Left lung (tissue), 10 donors: ENCODE data around the gene MED14. TPM values are rescaled to one million over a fixed set of nuclear protein-coding genes. Genes with fewer than 3 reads are reported as not detected.

Experiments
- ATAC-seq: fragments of 200-7000 bp; cut with Tn5 transposase; one replicate; pipeline ENCODE4 v1.9.1; 2020; ENCODE audit warnings: moderate library complexity
- DNase-seq, 4 donors: peaks; one replicate each; pipeline ENCODE4 v3.0.0-alpha.2; 2013 to 2020
- H3K27ac ChIP-seq, 2 donors: fragments of 200-600 bp; sonication (generic) in 1 of 2; one replicate each; pipeline versions ENCODE4 v1.5.0 to v1.8.0; 2020 to 2021
- H3K27me3 ChIP-seq, 2 donors: fragments of 200-600 bp; sonication (generic) in 1 of 2; one replicate each; pipeline versions ENCODE4 v1.5.0 to v1.8.0; 2020 to 2021
- H3K36me3 ChIP-seq, 2 donors: fragments of 200-600 bp; sonication (generic) in 1 of 2; one replicate each; pipeline versions ENCODE4 v1.5.0 to v1.8.0; 2020 to 2021
- H3K4me1 ChIP-seq, 2 donors: fragments of 200-600 bp; one replicate each; pipeline ENCODE4 v1.8.0; 2021
- H3K4me3 ChIP-seq, 2 donors: fragments of 200-600 bp; sonication (generic) in 1 of 2; one replicate each; pipeline versions ENCODE4 v1.5.0 to v1.8.0; 2020 to 2021; ENCODE audit warnings: mild to moderate bottlenecking in 1 of 2
- H3K9me3 ChIP-seq, 2 donors: fragments of 200-600 bp; sonication (generic) in 1 of 2; one replicate each; pipeline versions ENCODE4 v1.5.0 to v1.8.0; 2020 to 2021
- intact Hi-C, 2 donors: fragments of 100-400 bp; cut with DNase I; formaldehyde crosslinking; loops; one replicate each; pipeline versions ENCODE4 v1.11.2 to v1.14.2; 2022
- polyA plus RNA-seq, 6 donors: library from polyadenylated mRNA; unstranded; fragments of 120-200 nt; gene quantifications; one replicate each; pipeline ENCODE4 v1.2.1, GENCODE V29; 2013; ENCODE audit not compliant: insufficient read length in 6 of 6
- total RNA-seq, 2 donors: library from RNA; stranded (reverse); fragmentation: NEBNext Ultra II Directional; extraction: Animal tissue kit (Norgen Biotek cat#: 25700); gene quantifications; one replicate each; pipeline ENCODE4 v1.2.1, GENCODE V29; 2021
- TF ChIP-seq, protein P1 (sequence below), 2 donors: fragments of 200-600 bp; sonication (generic) in 1 of 2; IDR thresholded peaks; one replicate each; pipeline versions ENCODE4 v1.5.0 to v1.8.0; 2021; ENCODE audit warnings: antibody characterized with exemption in 2 of 2
- donor health status: DM: no; HTN: yes; CAD: no.
- donor health status: DM: no; HTN: no; CAD: no.

The MED14 gene
- total and polyA plus RNA-seq, 8 donors, result 44.6 to 67.2 (median 57.1) TPM

DNA sequence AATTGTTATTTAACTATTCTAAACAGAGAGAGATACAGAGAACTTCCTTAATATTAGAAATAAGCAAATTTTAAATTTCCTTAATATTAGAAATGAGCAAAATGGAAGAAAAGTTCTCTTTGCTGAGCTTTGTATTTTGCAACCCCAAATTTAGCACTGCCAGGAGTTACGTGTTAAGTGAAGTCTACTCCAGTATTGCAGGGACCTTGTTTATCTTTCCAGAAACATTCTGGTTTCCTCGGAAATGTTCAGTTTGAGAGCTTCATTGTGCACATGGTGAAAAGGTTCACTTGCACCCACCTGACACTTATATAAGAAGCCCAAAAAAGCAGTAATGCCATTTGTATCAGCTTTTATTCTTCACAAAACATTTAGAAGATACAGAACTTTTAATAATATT is 81.8 kb downstream of the MED14 start:
- Histone ChIP-seq H3K4me3 (no peak overlapping the region), H3K27ac (no peak overlapping the region), H3K36me3 (peaks cover 0 to 37% of the 10 kb centered on the region in 2 donors), H3K9me3 (no peaks in the 10 kb centered on the region), H3K27me3 (peaks cover 0 to 18% of the 10 kb centered on the region in 2 donors), H3K4me1 (no peaks in the 10 kb centered on the region)
- intact Hi-C loops, result no loop called here
- no peak for DNase-seq
- TF ChIP-seq, protein P1, sequence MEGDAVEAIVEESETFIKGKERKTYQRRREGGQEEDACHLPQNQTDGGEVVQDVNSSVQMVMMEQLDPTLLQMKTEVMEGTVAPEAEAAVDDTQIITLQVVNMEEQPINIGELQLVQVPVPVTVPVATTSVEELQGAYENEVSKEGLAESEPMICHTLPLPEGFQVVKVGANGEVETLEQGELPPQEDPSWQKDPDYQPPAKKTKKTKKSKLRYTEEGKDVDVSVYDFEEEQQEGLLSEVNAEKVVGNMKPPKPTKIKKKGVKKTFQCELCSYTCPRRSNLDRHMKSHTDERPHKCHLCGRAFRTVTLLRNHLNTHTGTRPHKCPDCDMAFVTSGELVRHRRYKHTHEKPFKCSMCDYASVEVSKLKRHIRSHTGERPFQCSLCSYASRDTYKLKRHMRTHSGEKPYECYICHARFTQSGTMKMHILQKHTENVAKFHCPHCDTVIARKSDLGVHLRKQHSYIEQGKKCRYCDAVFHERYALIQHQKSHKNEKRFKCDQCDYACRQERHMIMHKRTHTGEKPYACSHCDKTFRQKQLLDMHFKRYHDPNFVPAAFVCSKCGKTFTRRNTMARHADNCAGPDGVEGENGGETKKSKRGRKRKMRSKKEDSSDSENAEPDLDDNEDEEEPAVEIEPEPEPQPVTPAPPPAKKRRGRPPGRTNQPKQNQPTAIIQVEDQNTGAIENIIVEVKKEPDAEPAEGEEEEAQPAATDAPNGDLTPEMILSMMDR (IDR thresholded peaks at IDR 0.05), result no peak
- ATAC-seq, result no peak

GRCh38 chrX:40652664-40653063 is 82.7 kb downstream of the MED14 start:
- ATAC-seq, result no peak
- H3K4me1 ChIP-seq, result peaks cover 2 to 3% of the 10 kb centered on the region in 2 donors
- TF ChIP-seq, protein P1 (IDR thresholded peaks at IDR 0.05), result no peak
- H3K27me3 ChIP-seq, result peaks cover 0 to 16% of the 10 kb centered on the region in 2 donors
- intact Hi-C loops, result no loop called here
- no peak overlapping the region for H3K27ac ChIP-seq
- no peak for DNase-seq
- no peaks in the 10 kb centered on the region for H3K9me3 ChIP-seq
- H3K36me3 ChIP-seq, result peaks cover 0 to 28% of the 10 kb centered on the region in 2 donors
- no peak overlapping the region for H3K4me3 ChIP-seq

DNA sequence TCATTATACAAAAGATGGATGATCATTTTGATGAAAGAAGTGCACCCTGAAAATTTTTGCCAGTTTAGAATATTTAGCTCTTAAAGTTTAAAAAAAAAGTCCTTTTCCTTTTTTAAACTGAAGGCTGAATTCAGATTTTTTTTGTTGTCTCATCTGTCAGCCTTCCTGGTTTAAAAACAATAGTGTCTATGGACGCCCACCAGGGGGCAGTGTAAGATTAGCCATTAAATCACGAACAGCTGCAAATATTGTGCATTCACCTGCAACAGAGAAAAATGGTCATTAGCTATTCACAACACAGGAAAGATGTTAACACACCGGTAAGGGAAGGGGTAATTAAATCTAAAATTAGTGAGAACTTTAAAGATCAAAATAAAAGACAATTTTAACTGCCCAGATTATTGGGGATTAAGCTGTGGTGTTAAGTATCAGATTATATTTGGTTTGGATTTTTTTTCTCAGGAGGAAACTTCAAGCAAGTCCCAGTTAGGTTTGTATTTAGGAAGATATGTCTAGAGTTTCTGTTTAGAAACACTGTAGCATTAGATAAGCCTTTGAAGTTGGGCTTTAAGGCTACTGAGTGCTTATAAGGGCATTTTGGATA is 83.6 kb downstream of the MED14 start:
- ATAC-seq (peak; percentile 48), DNase-seq (peak in 2 of 4 donors; percentile 49 to 63)
- Histone ChIP-seq H3K9me3 (no peaks in the 10 kb centered on the region), H3K4me3 (no peak overlapping the region), H3K27ac (no peak overlapping the region), H3K27me3 (peaks cover 0 to 8% of the 10 kb centered on the region in 2 donors), H3K4me1 (peaks cover 3 to 4% of the 10 kb centered on the region in 2 donors), H3K36me3 (peaks cover 0 to 19% of the 10 kb centered on the region in 2 donors)
- TF ChIP-seq, protein P1 (IDR thresholded peaks at IDR 0.05), result peak; percentile 57 to 70
- intact Hi-C loops, result no loop called here

GRCh38 chrX:40647307-40648197 is 87.8 kb downstream of the MED14 start, which contains the start of gene CXorf38:
Gene CXorf38, minus strand, starts transcription at chrX:40647561. Its CDS starts 41 bp downstream, at chrX:40647520.
- ATAC-seq (peak; percentile 82), DNase-seq (peak; percentile 91 to 95 (median 94))
- H3K4me1 ChIP-seq, result peaks cover 10 to 22% of the 10 kb centered on the region in 2 donors
- peak within 1 kb of the TSS; percentile 70 to 73 for H3K4me3 ChIP-seq
- no peaks in the 10 kb centered on the region for H3K27me3 ChIP-seq
- no peaks in the 10 kb centered on the region for H3K9me3 ChIP-seq
- intact Hi-C loops, result no loop called here
- no peaks in the 10 kb centered on the region for H3K36me3 ChIP-seq
- TF ChIP-seq, protein P1 (IDR thresholded peaks at IDR 0.05), result no peak
- H3K27ac ChIP-seq, result peak within 1 kb of the TSS; percentile 79 to 85
